ENCODE data around the gene SEMA5A.

SEMA5A gene

GRCh38 chr5:9411142-9411541 is 134.7 kb downstream of the SEMA5A start:
- no peak overlapping the region for H3K9ac ChIP-seq (ENCODE audit: low read length)
- H3K27ac ChIP-seq (ENCODE audit: low read length), result no peak overlapping the region
- H3K79me2 ChIP-seq (ENCODE audit: low read length), result no peaks in the 10 kb centered on the region
- TF ChIP-seq EZH2phosphoT487 (IDR thresholded peaks at IDR 0.05; ENCODE audit: low read length) (no peak), CTCF (IDR thresholded peaks at IDR 0.05; ENCODE audit: low read length) (no peak), EZH2 (optimal IDR thresholded peaks at IDR 0.05; ENCODE audit: low read depth, low read length) (no peak)
- no peak overlapping the region for H2AFZ ChIP-seq (ENCODE audit: low read length)
- no peaks in the 10 kb centered on the region for H3F3A ChIP-seq (ENCODE audit: insufficient read depth, low read length)
- DNase-seq, result no peak
- no peak overlapping the region for H3K4me2 ChIP-seq (ENCODE audit: low read depth, low read length)
- no peaks in the 10 kb centered on the region for H3K4me1 ChIP-seq (ENCODE audit: low read length)
- H3K9me2 ChIP-seq (replicated peaks; ENCODE audit: insufficient read depth, low read length), result no peaks in the 10 kb centered on the region
- no peaks in the 10 kb centered on the region for H3K27me3 ChIP-seq (replicated peaks; ENCODE audit: insufficient read depth, low read length)
- H3K9me3 ChIP-seq (replicated peaks; ENCODE audit: insufficient read depth, low read length), result no peaks in the 10 kb centered on the region
- H3K4me3 ChIP-seq (ENCODE audit: low read length), result no peak overlapping the region
- no peaks in the 10 kb centered on the region for H4K20me1 ChIP-seq (ENCODE audit: insufficient read depth, low read length)
- H3K36me3 ChIP-seq (replicated peaks; ENCODE audit: insufficient read depth, low read length), result no peaks in the 10 kb centered on the region

GRCh38 chr5:9409413-9409960 is 136.4 kb downstream of the SEMA5A start:
- no peak overlapping the region for H3K4me3 ChIP-seq (ENCODE audit: low read length)
- H3K27ac ChIP-seq (ENCODE audit: low read length), result no peak overlapping the region
- no peak overlapping the region for H3K9ac ChIP-seq (ENCODE audit: low read length)
- no peaks in the 10 kb centered on the region for H3K9me3 ChIP-seq (replicated peaks; ENCODE audit: insufficient read depth, low read length)
- H4K20me1 ChIP-seq (ENCODE audit: insufficient read depth, low read length), result no peaks in the 10 kb centered on the region
- no peak overlapping the region for H3K4me2 ChIP-seq (ENCODE audit: low read depth, low read length)
- H2AFZ ChIP-seq (ENCODE audit: low read length), result no peak overlapping the region
- H3K27me3 ChIP-seq (replicated peaks; ENCODE audit: insufficient read depth, low read length), result no peaks in the 10 kb centered on the region
- H3K79me2 ChIP-seq (ENCODE audit: low read length), result no peaks in the 10 kb centered on the region
- no peaks in the 10 kb centered on the region for H3K36me3 ChIP-seq (replicated peaks; ENCODE audit: insufficient read depth, low read length)
- no peaks in the 10 kb centered on the region for H3K9me2 ChIP-seq (replicated peaks; ENCODE audit: insufficient read depth, low read length)
- H3F3A ChIP-seq (ENCODE audit: insufficient read depth, low read length), result no peaks in the 10 kb centered on the region
- no peak for DNase-seq
- TF ChIP-seq CTCF (IDR thresholded peaks at IDR 0.05; ENCODE audit: low read length) (no peak), EZH2phosphoT487 (IDR thresholded peaks at IDR 0.05; ENCODE audit: low read length) (no peak), EZH2 (optimal IDR thresholded peaks at IDR 0.05; ENCODE audit: low read depth, low read length) (no peak)
- no peaks in the 10 kb centered on the region for H3K4me1 ChIP-seq (ENCODE audit: low read length)

- Histone ChIP-seq H3K9me2 (replicated peaks; ENCODE audit: insufficient read depth, low read length) (no peaks in the 10 kb centered on the region), H3K4me3 (ENCODE audit: low read length) (no peak overlapping the region), H3K27ac (ENCODE audit: low read length) (no peak overlapping the region), H2AFZ (ENCODE audit: low read length) (no peak overlapping the region), H3K36me3 (replicated peaks; ENCODE audit: insufficient read depth, low read length) (no peaks in the 10 kb centered on the region), H3K9me3 (replicated peaks; ENCODE audit: insufficient read depth, low read length) (no peaks in the 10 kb centered on the region), H4K20me1 (ENCODE audit: insufficient read depth, low read length) (no peaks in the 10 kb centered on the region), H3K27me3 (replicated peaks; ENCODE audit: insufficient read depth, low read length) (no peaks in the 10 kb centered on the region), H3K9ac (ENCODE audit: low read length) (no peak overlapping the region), H3K79me2 (ENCODE audit: low read length) (no peaks in the 10 kb centered on the region), H3K4me1 (ENCODE audit: low read length) (no peaks in the 10 kb centered on the region), H3K4me2 (ENCODE audit: low read depth, low read length) (no peak overlapping the region), H3F3A (ENCODE audit: insufficient read depth, low read length) (no peaks in the 10 kb centered on the region)
- TF ChIP-seq EZH2 (optimal IDR thresholded peaks at IDR 0.05; ENCODE audit: low read depth, low read length) (no peak), EZH2phosphoT487 (IDR thresholded peaks at IDR 0.05; ENCODE audit: low read length) (no peak), CTCF (IDR thresholded peaks at IDR 0.05; ENCODE audit: low read length) (no peak)
- DNase-seq, result no peak
Measured at GRCh38 chr5:9408964-9409363, 136.9 kb downstream of the SEMA5A start.

Measured in MM.1S (cell line).